Measurements from ENCODE around the gene DCBLD1.

DCBLD1 gene

DNA sequence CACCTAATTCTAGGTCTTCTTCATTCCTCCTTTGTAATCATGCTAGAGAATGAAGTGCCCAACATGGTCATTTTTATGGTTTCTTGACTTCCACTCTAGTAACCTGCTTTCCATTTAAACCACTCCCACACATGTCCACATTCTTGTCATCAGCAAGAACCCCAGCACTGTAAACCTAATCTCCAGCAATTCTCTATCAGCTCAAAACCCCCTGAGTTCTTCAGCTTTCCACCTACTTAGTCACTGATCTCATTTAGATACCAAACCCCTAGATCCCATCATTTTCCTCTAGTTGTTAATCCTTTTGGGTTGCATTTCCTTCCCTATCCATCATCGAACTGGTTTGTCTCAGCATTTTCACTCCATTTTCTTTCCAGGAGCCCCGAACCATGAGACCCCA, 70.1 kb downstream of the DCBLD1 start:
- H3K9ac ChIP-seq (ENCODE audit: low read length) = no peak overlapping the region
- H3K36me3 ChIP-seq (ENCODE audit: control insufficient read depth, low read depth, low read length) = no peaks in the 10 kb centered on the region
- H3K9me3 ChIP-seq (ENCODE audit: control insufficient read depth, low read depth, low read length) = no peaks in the 10 kb centered on the region
- H3K27me3 ChIP-seq (ENCODE audit: control insufficient read depth, insufficient read depth, low read length) = no peaks in the 10 kb centered on the region
- no peak overlapping the region for H3K4me3 ChIP-seq (ENCODE audit: low read length)
- peaks cover 13% of the 10 kb centered on the region for H3K4me1 ChIP-seq (ENCODE audit: control insufficient read depth, low read depth, low read length)
- H3K27ac ChIP-seq (ENCODE audit: low read length) = no peak overlapping the region

DNA sequence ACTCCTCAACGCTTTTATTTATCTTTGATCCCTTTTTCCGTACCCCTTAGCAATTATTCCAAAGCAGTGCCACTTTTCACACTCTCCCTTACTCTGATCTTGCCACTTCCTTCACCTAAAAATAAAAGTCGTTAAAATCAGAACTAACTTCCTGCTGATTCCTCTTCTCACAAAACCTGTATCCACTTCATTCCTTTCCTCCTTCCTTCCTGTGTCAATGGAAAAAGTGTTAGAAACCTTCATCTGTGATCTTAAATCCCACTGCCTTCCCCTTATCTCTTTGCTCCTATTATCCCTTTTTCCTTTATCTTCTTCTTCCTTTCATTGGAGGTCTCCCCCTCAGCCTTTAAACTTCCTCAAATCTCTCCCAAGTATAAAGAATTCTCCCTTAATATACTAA, 70.7 kb downstream of the DCBLD1 start:
- Histone ChIP-seq H3K4me3 (ENCODE audit: low read length) (no peak overlapping the region), H3K27ac (ENCODE audit: low read length) (no peak overlapping the region), H3K9me3 (ENCODE audit: control insufficient read depth, low read depth, low read length) (no peaks in the 10 kb centered on the region), H3K9ac (ENCODE audit: low read length) (no peak overlapping the region), H3K36me3 (ENCODE audit: control insufficient read depth, low read depth, low read length) (no peaks in the 10 kb centered on the region), H3K4me1 (ENCODE audit: control insufficient read depth, low read depth, low read length) (peaks cover 13% of the 10 kb centered on the region), H3K27me3 (ENCODE audit: control insufficient read depth, insufficient read depth, low read length) (no peaks in the 10 kb centered on the region)

DNA sequence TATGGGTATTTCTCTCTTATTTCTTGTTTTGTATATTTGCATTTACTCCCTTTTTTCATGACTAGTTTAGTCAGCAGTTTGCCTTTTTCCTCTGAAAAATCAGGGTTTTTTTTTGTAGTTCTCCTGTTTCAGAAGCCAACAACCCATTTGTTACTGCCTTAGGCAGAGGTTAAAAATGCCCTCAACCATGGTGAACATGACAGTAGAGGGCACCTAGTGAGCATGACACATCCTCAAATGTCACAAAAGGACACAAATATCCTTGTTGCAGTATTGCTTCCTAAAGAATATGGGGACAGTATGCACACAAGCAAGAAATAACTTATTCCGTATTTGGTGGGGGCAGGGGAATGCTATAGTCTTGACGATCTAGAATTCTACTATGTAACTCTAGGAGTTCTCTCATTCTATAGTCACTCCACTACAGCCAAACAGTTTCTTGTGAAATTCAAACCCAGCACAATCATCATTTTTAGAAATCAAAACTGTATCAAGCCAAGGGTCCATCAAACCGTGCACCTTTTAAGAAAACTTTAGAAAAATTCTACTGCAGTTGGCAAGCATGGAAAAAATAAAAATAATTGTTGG, 72.9 kb downstream of the DCBLD1 start:
- H3K4me3 ChIP-seq (ENCODE audit: low read length) = no peak overlapping the region
- peaks cover 3% of the 10 kb centered on the region for H3K4me1 ChIP-seq (ENCODE audit: control insufficient read depth, low read depth, low read length)
- no peaks in the 10 kb centered on the region for H3K27me3 ChIP-seq (ENCODE audit: control insufficient read depth, insufficient read depth, low read length)
- no peak overlapping the region for H3K9ac ChIP-seq (ENCODE audit: low read length)
- H3K27ac ChIP-seq (ENCODE audit: low read length) = no peak overlapping the region
- H3K36me3 ChIP-seq (ENCODE audit: control insufficient read depth, low read depth, low read length) = no peaks in the 10 kb centered on the region
- H3K9me3 ChIP-seq (ENCODE audit: control insufficient read depth, low read depth, low read length) = no peaks in the 10 kb centered on the region

DNA sequence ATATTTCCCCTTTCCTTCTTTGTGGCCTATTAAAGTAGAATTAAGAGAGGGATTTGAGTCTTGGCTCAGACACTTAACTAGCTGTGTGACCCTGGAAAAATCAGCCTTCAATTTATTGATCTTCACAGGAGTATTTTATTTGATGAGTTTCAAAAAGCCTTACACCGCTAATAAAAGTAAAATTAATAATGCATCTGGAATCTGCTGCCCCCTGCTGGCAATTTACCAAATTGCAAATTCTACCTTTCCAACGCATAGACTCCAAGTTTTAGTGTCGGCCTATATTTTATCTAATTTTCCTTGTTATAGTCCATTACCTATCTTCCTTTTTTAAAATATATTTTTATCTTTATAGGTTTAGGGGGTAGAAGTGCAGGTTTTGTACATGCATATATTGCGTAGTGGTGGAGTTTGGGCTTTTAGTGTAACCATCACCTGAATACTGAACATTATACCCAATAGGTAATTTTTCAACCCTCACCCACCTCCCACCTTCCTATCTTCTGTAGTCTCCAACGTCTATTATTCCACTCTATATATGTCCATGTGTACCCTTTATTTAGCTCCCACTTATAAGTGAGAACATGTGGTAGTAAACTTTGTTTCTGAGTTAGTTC, 73.5 kb downstream of the DCBLD1 start:
- no peak overlapping the region for H3K9ac ChIP-seq (ENCODE audit: low read length)
- no peaks in the 10 kb centered on the region for H3K36me3 ChIP-seq (ENCODE audit: control insufficient read depth, low read depth, low read length)
- H3K4me1 ChIP-seq (ENCODE audit: control insufficient read depth, low read depth, low read length) = peaks cover 3% of the 10 kb centered on the region
- no peak overlapping the region for H3K4me3 ChIP-seq (ENCODE audit: low read length)
- H3K9me3 ChIP-seq (ENCODE audit: control insufficient read depth, low read depth, low read length) = no peaks in the 10 kb centered on the region
- H3K27me3 ChIP-seq (ENCODE audit: control insufficient read depth, insufficient read depth, low read length) = no peaks in the 10 kb centered on the region
- H3K27ac ChIP-seq (ENCODE audit: low read length) = no peak overlapping the region

DNA sequence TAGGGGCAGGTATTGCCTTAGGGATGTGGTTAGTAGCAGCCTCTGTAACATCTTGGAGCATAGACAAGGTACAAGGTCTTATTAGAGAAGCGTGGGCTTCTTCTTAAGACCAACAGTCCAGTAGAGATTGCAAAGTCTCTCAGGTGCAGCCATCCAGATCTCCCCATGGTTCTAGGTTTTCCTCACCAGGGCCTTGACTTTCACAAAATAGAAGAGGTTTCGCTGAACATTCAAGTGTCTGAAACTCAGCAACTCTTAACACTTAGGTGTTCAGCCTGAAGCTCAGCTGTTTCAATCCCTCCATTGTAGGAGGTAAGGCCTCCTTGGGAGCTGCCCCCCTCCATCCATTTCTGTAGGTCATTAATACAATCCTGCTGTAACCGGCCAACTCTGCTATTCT, 75.5 kb downstream of the DCBLD1 start:
- no peak overlapping the region for H3K4me3 ChIP-seq (ENCODE audit: low read length)
- H3K9me3 ChIP-seq (ENCODE audit: control insufficient read depth, low read depth, low read length) = no peaks in the 10 kb centered on the region
- H3K9ac ChIP-seq (ENCODE audit: low read length) = no peak overlapping the region
- H3K27me3 ChIP-seq (ENCODE audit: control insufficient read depth, insufficient read depth, low read length) = no peaks in the 10 kb centered on the region
- no peaks in the 10 kb centered on the region for H3K36me3 ChIP-seq (ENCODE audit: control insufficient read depth, low read depth, low read length)
- H3K4me1 ChIP-seq (ENCODE audit: control insufficient read depth, low read depth, low read length) = peaks cover 3% of the 10 kb centered on the region
- no peak overlapping the region for H3K27ac ChIP-seq (ENCODE audit: low read length)

DNA sequence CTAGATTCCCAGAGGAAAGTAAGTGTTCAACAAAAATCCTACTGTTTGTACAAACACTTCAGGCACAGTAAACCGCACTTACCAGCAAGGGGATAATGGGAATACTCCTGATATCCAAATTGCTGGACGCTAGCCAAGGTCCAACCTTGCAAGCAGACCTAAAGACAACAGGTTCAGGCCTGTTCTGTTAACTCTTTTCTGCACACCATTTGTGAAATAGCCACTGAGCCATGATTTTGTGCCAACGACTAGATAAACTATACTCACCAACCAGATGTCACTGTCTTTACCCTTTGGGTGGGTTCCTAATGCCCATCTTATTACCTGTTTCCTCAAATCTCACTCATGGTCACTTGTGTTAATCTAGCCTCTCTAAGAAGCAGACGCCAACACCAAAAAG, 76.3 kb downstream of the DCBLD1 start:
- peaks cover 3% of the 10 kb centered on the region for H3K4me1 ChIP-seq (ENCODE audit: control insufficient read depth, low read depth, low read length)

DNA sequence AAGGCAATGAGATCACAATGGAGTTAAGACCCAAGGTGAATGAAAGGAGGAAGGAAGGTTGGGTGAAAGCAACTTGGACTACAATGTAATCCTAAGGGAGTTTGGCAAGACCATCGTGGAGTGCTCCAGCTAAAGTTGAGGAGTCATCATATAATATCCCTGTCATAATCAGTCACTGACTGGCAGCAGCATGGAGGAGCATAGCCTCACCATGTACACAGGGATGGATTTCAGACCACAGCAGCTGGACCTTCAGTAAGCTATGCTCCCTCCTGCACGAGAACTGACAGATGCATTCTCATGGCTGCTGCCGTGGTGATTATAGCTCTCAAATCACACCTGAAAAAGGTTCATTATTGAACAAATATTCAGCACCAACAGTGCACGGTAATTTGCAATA, 76.8 kb downstream of the DCBLD1 start:
- no peak overlapping the region for H3K9ac ChIP-seq (ENCODE audit: low read length)
- no peaks in the 10 kb centered on the region for H3K36me3 ChIP-seq (ENCODE audit: control insufficient read depth, low read depth, low read length)
- no peak overlapping the region for H3K27ac ChIP-seq (ENCODE audit: low read length)
- H3K4me3 ChIP-seq (ENCODE audit: low read length) = no peak overlapping the region
- H3K9me3 ChIP-seq (ENCODE audit: control insufficient read depth, low read depth, low read length) = no peaks in the 10 kb centered on the region
- peaks cover 3% of the 10 kb centered on the region for H3K4me1 ChIP-seq (ENCODE audit: control insufficient read depth, low read depth, low read length)
- H3K27me3 ChIP-seq (ENCODE audit: control insufficient read depth, insufficient read depth, low read length) = no peaks in the 10 kb centered on the region

More for the DNA sequence above, 76.3 kb downstream of the DCBLD1 start:
- Histone ChIP-seq H3K27me3 (ENCODE audit: control insufficient read depth, insufficient read depth, low read length) (no peaks in the 10 kb centered on the region), H3K9me3 (ENCODE audit: control insufficient read depth, low read depth, low read length) (no peaks in the 10 kb centered on the region), H3K9ac (ENCODE audit: low read length) (no peak overlapping the region), H3K36me3 (ENCODE audit: control insufficient read depth, low read depth, low read length) (no peaks in the 10 kb centered on the region), H3K4me3 (ENCODE audit: low read length) (no peak overlapping the region), H3K27ac (ENCODE audit: low read length) (no peak overlapping the region)

DNA sequence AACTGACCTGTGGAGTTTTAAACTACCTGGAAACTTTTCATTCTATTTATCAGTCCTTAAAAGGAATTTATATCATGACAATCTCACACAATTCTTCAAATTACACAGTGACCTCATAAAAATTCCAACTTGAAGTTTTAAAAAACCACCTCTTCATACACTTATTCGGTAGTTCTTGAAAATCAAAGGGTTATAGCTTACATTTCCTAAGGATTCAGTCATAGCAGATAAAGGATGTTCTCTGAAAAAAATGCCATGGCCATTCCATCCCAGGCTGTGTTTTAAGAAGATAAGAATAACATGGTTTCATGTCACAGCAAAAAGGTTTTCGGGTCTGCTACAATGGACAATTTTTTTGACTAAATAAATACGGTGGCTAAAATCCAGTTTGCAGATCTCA, 78.7 kb downstream of the DCBLD1 start:
- peaks cover 8% of the 10 kb centered on the region for H3K36me3 ChIP-seq (ENCODE audit: control insufficient read depth, low read depth, low read length)
- no peak overlapping the region for H3K9ac ChIP-seq (ENCODE audit: low read length)
- H3K9me3 ChIP-seq (ENCODE audit: control insufficient read depth, low read depth, low read length) = no peaks in the 10 kb centered on the region
- H3K4me3 ChIP-seq (ENCODE audit: low read length) = no peak overlapping the region
- no peaks in the 10 kb centered on the region for H3K4me1 ChIP-seq (ENCODE audit: control insufficient read depth, low read depth, low read length)
- H3K27ac ChIP-seq (ENCODE audit: low read length) = no peak overlapping the region
- H3K27me3 ChIP-seq (ENCODE audit: control insufficient read depth, insufficient read depth, low read length) = no peaks in the 10 kb centered on the region

DNA sequence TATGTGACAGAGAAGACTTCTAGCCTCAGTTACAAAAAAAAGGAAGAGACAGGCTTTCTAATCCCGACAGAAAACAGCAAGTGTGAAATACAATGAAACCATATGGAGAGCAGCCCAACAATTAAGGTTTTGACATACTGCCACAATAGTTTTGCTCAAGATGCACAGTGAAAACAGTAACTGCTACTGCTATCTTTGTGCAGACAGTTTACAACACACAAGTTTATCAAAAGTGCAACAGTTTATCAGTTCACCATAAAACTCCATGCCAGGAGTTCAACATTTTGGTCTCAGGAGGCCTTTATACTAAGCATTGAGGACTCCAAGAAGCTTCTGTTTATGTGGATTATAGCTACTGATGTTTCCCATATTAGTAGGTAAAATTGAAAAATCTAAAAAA, 82.2 kb downstream of the DCBLD1 start:
- Histone ChIP-seq H3K4me3 (ENCODE audit: low read length) (no peak overlapping the region), H3K36me3 (ENCODE audit: control insufficient read depth, low read depth, low read length) (peaks cover 13% of the 10 kb centered on the region), H3K4me1 (ENCODE audit: control insufficient read depth, low read depth, low read length) (no peaks in the 10 kb centered on the region), H3K9me3 (ENCODE audit: control insufficient read depth, low read depth, low read length) (no peaks in the 10 kb centered on the region), H3K27ac (ENCODE audit: low read length) (no peak overlapping the region), H3K9ac (ENCODE audit: low read length) (no peak overlapping the region), H3K27me3 (ENCODE audit: control insufficient read depth, insufficient read depth, low read length) (no peaks in the 10 kb centered on the region)

DNA sequence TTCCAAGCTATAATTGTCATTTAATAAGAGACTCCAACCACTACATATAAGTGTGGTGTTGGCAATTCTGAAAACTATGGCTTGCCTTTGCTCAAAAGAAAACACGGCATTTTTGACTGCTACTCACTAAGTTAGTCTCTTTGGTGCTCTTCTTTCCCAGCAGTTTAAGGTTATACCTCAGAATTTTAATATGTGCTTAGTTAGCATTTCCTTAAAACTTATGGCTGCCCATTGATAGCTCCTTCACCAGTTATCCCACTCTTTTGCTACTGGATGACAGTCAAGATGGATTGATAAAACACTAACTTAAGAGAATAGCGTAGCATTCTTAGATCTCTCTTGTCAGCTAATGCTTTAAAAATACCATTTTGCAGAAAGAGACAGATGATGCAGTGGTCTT, 85.8 kb downstream of the DCBLD1 start:
- H3K27ac ChIP-seq (ENCODE audit: low read length) = no peak overlapping the region
- H3K9me3 ChIP-seq (ENCODE audit: control insufficient read depth, low read depth, low read length) = no peaks in the 10 kb centered on the region
- no peak overlapping the region for H3K4me3 ChIP-seq (ENCODE audit: low read length)
- peaks cover 13% of the 10 kb centered on the region for H3K36me3 ChIP-seq (ENCODE audit: control insufficient read depth, low read depth, low read length)
- H3K9ac ChIP-seq (ENCODE audit: low read length) = no peak overlapping the region
- no peaks in the 10 kb centered on the region for H3K27me3 ChIP-seq (ENCODE audit: control insufficient read depth, insufficient read depth, low read length)
- no peaks in the 10 kb centered on the region for H3K4me1 ChIP-seq (ENCODE audit: control insufficient read depth, low read depth, low read length)

DNA sequence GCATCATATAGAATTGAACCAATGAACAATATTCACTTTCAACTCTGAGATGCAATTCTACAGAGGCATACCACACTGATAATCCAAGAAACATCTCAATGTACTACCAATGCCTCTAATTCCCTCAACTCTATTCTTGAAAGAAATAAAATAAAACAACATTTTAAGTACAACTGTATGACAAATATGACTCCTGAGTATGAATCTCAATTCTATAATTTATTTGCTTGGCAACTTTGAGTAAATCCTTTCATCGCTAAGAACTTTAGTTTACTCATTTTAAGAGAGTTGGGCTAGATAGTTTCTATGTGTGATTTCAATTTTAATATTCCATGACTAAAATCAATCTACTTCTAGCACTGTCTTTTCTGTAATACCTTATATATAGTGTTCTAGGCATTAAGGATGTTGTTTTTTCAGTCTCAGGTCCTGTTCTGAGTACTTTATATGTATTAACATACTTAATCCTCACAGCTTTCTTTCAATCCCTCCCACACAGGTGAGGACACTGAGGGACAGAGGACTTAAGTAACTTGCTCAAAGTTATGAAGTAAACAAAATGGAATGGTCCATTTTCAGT, 86.4 kb downstream of the DCBLD1 start:
- Histone ChIP-seq H3K4me3 (ENCODE audit: low read length) (no peak overlapping the region), H3K9ac (ENCODE audit: low read length) (no peak overlapping the region), H3K27ac (ENCODE audit: low read length) (no peak overlapping the region), H3K27me3 (ENCODE audit: control insufficient read depth, insufficient read depth, low read length) (no peaks in the 10 kb centered on the region), H3K9me3 (ENCODE audit: control insufficient read depth, low read depth, low read length) (no peaks in the 10 kb centered on the region), H3K36me3 (ENCODE audit: control insufficient read depth, low read depth, low read length) (peaks cover 13% of the 10 kb centered on the region), H3K4me1 (ENCODE audit: control insufficient read depth, low read depth, low read length) (no peaks in the 10 kb centered on the region)
